Fibroblast of mammary gland (primary cell): Measurements from ENCODE around the gene AGAP1.
A peak's percentile ranks its signal among the peaks of the same experiment; 100 is the strongest.

Experiments
- DNase-seq: peaks from one replicate; pipeline ENCODE4 v3.0.0-alpha.2; 2010; ENCODE audit warnings: low read depth
- H3K4me3 ChIP-seq: 2 replicates; pipeline ENCODE4 v1.5.1; 2011; ENCODE audit warnings: low read depth, mild to moderate bottlenecking, low read length, moderate library complexity; ENCODE audit not compliant: control insufficient read depth
- CTCF ChIP-seq: conservative IDR thresholded peaks from 2 replicates; pipeline ENCODE4 v1.5.1; 2011; ENCODE audit warnings: low read depth, low read length, inconsistent platforms; ENCODE audit not compliant: control insufficient read depth, insufficient read depth

AGAP1 gene

GRCh38 chr2:236046715-236047114 is 552.9 kb downstream of the AGAP1 start:
- DNase-seq, result no peak
- no peak for TF ChIP-seq CTCF
- H3K4me3 ChIP-seq, result no peak overlapping the region

GRCh38 chr2:236047176-236047575 is 553.3 kb downstream of the AGAP1 start:
- TF ChIP-seq CTCF, result no peak
- DNase-seq, result no peak
- no peak overlapping the region for H3K4me3 ChIP-seq

GRCh38 chr2:236047886-236048540 is 554.2 kb downstream of the AGAP1 start:
- no peak for DNase-seq
- TF ChIP-seq CTCF, result no peak
- no peak overlapping the region for H3K4me3 ChIP-seq

- no peak overlapping the region for H3K4me3 ChIP-seq
- no peak for TF ChIP-seq CTCF
- no peak for DNase-seq
Measured at GRCh38 chr2:236049981-236050380, 556.1 kb downstream of the AGAP1 start.

GRCh38 chr2:236051351-236051750 is 557.5 kb downstream of the AGAP1 start:
- TF ChIP-seq CTCF, result no peak
- no peak overlapping the region for H3K4me3 ChIP-seq
- no peak for DNase-seq

GRCh38 chr2:236051806-236052205 is 558.0 kb downstream of the AGAP1 start:
- TF ChIP-seq CTCF, result no peak
- no peak overlapping the region for H3K4me3 ChIP-seq
- peak; percentile 26 for DNase-seq

- TF ChIP-seq CTCF, result no peak
- H3K4me3 ChIP-seq, result no peak overlapping the region
- no peak for DNase-seq
Measured at GRCh38 chr2:236052206-236052605, 558.4 kb downstream of the AGAP1 start.
